ENCODE data around the gene GNG8.
"Not testable (repeated sequence)": the region's sequence is repeated elsewhere in the genome, so short reads cannot be mapped to it uniquely, and the experiment has no call there.

Gene GNG8

DNA sequence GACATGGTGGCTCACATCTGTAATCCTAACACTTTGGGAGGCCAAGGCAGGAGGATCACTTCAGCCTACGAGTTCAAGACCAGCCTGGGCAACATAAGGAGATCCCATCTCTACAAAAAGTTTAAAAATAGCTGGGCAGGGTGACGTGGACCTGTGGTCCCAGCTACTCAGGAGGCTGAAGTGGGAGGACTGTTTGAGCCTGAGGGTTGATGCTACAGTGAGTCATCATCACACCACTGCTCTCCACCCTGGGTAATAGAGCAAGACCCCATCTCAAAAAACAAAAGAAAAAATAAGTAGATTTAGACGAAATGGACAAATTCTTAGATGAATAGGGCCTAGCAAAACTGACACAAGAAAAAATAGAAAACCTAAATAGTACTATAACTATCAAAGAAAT, 10.4 kb upstream of the GNG8 start:
- DNase-seq (ENCODE audit: low spot score): no peak

DNA sequence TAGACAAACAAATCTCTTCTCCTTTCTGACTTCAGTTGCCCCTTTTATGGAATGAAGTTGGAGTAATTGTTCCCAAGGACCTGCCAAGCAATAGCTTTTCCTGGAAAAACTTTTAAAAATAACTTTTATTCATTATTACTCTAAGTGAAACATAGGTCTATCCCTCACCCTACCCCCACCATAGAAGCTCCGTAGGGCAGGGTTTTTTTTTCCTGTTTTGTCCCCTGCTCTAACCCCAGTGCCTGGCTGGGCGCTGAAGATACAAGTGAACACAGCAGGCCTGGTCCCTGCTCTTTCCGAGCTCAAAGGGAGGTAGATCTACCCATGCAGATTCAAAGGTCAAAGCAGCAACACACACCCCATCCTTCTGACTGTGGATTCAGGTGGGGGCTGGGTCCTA, 8.7 kb upstream of the GNG8 start:
- no peak for DNase-seq (ENCODE audit: low spot score)

DNA sequence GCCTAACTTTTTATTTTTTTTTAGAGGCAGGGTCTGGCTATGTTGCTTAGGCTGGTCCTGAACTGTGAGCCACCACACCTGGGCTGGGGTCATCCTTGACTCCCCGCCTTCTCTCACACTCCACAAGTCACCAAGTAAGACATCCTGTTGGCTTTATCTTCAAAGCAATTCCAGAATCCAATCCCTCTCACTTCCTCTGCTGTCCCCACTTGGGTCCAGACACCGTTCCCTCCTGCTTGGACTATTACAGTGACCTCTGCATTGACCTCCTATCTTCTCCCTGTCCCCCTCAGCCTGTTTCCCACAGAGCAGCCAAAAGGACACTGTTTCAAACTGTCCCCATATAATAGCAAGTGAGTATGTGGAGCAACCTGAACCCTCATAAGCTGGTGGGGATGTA, 4.7 kb upstream of the GNG8 start:
- DNase-seq (ENCODE audit: low spot score): no peak

DNA sequence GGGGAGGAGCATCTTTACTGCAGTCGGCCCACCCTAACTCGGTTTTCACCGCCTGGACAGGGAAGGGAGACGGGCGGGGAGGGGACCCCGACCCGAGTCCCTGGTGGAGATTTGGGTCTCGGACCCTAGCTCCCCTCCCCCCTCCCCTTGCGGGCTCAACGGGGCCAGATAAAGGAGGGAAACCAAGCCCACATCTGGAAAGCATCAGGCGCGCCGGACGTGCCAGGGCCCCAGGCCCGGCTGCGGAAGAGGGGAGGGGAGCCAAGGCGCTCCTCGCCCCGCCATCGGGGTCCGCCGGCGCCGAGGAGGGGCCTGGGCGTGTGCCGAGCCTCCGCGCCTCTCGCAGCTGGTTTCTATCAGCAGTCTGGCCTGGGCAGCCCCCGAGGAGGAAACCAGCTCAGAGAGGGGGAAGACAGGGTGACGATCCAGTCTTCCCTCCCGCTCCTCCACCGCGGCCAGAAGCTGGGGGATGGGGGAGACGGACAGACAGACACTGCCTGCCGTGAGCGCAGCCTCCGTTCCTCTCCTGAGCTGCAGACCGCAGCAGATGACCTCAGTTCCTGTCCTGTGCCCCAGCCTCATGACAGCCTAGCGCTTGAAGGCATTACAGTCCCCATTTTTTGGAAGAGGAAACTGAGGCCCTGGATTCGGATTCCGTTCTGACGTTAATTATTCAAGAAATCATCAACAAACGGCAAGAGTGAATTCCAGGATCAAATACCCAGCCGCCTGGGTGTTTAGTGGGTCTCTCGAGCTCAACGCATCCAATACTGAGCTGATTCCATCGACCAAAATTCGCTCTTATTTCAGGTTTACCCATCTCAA, 3.6 kb upstream of the GNG8 start:
- peak; percentile 26 for DNase-seq (ENCODE audit: low spot score)

DNA sequence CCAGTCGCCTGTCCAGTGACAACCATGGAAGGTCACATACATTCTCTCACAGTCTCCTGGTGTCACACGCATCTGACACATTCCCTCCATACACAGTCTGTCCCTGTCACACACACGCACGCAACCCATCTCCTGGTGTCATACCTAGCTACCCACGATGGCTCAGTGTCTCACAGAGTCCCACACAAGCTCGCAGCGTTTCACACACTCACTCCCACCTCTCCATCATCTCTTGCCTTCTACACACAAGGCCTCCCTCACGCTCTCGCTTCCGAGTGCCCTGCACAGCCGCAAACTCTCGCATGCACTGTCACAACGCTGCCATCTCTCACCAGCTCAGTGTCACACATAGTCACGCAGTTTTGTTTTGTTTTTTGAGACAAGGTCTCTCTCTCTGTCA, 1.2 kb upstream of the GNG8 start:
- no peak for DNase-seq (ENCODE audit: low spot score)

DNA sequence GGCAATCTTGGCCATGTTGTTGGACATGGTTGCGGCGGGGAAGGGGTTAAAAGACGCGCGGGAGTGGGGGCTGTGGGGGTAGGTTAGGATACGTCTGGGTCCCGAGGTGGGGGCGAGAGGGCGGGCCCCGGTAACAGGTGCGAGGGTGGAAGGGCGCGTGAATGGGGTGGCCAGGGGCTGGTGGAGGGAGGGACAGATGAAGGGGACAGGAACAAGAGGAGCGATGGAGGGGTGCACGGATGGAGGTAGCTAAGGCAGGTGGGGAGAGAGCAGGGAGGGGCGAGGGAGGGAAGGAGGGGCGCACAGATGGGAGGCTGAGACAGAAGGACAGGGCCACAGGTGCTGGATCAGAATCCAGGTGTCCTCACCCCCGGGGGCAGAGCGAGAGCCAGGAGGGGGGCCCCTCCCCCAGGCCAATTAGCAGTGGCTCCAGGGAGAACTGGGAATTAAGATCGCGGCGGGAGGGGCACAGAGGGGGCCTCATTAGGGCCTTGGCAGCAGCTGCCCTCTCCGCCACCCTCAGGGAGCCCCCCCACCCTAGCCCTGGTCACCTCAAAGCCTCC, 1.3 kb downstream of the GNG8 start:
- DNase-seq (ENCODE audit: low spot score): no peak

DNA sequence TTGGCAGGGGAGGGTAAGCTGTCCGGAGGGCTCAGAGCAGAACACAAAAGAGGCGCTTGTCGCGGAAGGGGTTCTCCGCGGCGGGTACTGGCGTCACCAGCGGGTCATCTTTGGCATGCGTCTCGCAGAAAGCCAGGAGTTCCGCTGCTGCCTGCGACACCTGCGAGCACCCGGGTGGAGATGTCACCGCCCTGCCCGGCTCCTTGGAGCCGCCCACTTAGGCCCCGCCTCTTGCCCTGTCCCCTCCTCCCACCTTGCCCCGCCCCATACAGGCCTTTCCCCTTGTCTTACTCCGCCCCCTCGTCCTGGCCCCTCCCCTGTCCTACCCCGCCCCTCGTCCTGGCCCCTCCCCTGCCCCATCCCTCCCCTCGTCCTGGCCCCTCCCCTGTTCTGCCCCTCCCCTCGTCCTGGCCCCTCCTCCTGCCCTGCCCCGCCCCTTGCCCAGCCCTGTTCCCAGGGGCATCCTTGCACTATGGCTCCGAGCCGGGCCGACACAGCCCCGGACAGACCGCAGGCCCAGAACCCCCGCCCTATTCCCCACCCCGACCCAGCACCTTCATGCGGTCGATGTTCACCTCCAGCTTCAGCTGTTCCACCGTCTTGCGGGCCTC, 1.9 kb downstream of the GNG8 start:
- peak; percentile 70 for DNase-seq (ENCODE audit: low spot score)

DNA sequence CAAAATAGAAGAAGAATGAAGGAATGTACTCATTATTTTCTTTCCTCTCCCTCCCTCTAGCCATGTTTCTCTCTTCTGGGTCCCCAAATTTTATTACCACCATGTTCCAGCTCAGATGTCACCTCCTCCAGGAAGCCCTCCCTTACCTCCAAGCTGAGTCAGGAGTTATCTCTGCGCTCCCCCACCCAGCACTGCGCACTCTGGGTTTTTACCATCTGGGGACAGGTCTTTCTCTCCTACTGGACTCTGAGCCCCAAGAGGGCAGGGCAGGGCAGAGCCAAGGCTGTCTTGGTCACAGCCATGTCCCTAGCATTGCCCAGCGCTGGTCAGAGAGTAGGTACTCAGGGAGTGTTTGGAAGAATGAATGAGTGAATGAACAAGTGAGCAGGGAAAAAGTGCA, 2.9 kb downstream of the GNG8 start:
- no peak for DNase-seq (ENCODE audit: low spot score)

DNA sequence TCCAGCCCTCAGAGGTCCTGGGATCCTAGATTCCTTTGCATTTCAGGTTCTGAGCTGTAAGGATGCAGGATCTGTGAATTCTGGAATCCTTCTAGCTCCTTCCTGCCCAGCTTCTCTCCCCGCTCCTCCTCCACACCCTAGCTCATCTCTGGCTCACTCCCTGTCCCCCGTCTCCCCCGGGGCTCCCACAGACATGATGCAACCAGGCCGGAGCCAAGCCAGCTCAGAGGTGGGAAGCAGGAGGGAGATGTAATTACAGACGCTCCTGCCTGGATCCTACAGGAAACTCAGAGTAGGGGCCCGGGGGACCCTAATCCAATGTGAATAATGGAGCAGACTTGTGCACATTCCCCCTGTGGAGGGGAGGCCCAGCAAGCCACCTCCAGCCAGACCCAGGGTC, 4.5 kb downstream of the GNG8 start:
- DNase-seq (ENCODE audit: low spot score): no peak

DNA sequence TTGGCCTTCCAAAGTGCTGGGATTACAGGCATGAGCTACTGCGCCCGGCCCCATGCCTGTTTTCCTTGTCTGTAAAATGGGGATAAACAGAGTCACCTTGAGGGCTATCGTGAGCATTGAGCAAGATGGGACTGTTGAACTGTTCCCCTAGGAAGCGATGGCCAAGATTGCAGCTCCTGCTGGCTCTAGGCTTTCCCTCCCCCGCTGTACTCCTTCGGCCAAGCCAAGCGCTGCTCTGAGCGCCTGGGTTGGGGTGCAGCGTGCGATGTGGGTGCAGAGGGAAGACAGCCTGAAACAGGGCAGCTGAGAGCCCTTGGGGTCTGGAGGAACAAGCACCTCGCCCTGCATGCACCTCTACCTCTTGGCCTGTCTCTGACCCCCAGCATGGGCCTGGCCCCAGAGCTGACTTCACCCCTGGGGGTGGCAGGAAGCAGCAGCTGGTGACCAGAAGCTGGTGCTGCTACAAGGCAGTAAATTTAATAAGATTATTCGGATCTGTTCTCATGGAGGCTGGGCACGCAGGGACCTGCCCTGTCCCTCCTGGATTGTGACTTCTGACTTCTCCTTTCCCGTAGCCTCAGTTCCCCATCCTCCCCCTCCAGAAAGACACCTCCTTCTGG, 5.3 kb downstream of the GNG8 start:
- DNase-seq (ENCODE audit: low spot score): no peak

DNA sequence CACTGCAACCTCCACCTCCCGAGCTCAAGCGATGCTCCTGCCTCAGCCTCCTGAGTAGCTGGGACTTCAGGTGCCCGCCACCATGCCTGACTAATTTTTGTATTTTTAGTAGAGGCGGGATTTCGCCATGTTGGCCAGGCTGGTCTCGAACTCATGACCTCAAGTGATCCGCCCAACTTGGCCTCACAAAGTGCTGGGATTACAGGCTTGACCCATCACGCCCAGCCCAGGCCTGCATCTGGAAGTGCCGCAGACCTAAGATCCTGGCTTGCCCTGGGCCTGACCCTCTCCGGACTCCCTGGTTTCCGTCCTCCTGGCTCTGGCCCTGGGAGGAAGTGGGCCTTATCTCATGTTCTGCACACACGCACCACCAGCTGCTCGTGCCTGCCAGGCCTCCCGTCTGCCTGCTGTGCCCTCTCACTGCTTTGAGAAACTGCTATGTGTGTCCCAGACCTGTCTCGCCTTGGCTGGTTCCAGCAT, 6.4 kb downstream of the GNG8 start:
- DNase-seq (ENCODE audit: low spot score): peak; percentile 65

DNA sequence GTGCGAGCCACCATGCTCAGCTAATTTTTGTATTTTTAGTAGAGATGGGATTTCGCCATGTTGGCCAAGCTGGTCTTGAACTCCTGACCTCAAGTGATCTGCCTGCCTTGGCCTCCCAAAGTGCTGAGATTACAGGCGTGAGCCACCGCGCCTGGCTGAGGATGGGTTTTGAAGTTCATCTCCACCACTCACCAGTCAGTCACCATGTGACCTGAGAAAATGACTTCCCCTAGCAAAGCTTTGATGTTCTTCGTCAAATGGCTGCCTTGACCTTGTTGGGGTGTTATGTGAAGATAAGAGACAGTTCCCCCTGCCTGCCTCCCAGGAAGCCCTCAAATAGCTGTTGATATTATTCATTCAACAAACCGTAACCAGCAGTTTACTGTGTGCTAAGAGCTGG, 7.0 kb downstream of the GNG8 start:
- DNase-seq (ENCODE audit: low spot score): not testable (repeated sequence)

DNA sequence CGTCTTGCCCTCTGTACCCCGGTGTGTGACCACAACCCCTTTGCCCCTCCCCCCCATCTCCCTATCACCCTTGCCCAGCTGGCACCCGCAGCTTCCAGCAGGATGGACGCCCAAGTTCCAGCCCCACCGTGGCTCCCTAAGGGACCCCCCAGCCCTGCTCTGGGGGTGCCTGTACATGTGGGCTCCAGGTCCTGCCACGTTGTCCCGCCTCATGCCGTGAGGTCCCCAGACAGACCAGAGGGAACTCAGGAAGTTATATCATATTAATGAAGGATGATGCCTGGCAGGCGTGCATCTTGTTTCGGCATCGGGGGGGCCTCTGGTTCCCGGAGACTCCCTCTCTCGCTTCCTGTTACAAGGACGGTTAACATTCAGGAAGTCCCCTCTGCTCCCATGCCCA, 9.6 kb downstream of the GNG8 start:
- no peak for DNase-seq (ENCODE audit: low spot score)

DNA sequence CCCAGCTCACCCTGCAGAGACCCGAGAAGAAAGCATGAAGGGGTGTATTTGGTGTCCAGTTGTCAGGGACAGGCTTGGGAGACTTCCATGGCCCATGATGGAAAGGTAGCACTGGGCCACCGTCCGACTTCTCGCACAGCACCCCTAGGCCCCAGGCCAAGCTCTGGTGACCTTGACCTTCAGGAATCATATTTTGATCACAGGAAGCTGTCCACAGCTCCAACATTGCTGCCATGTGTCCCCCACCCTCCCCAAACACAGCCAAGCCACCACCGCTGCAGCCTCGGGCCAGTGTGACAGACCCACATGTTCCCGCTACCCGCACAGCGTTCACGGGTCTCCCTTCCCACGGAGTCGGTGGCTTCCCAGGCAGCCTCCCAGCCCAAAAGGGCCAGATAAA, 10.3 kb downstream of the GNG8 start:
- DNase-seq (ENCODE audit: low spot score): no peak

DNA sequence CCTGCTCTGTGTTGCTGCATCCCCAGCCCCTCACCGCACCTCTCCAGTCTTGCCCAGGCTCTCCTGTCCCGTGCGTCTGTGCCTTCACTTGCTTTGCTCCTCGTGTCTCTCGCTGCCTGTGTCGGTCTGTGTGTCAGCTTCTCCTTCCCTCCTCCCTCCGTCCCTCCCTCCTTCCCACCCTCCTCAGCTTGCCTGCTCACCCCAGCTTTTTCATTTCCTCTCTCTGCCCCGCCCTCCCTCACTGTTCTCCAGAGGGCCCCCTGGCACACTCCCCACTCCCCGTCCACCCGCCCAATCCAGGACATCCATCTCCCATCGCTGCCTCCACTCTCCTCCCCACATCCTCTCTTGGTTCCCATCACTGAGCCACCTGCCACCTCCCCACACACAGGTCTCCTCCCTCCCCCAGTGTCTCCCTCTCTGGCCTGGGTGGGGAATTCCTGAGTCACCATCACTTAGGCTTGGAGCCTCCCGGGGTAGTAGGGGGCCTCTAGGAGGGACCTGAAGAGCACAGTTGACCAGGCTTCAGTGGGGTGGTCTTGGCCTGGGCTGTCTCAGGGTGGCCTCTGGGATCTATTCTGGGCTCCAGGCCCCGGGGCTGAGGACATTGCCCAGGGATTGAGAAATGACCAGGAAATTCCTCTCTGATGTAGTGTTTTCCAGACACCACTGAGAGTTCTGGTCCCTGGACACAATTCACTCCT, 10.9 kb downstream of the GNG8 start, which contains the start of gene PTGIR:
TSS of gene PTGIR (minus strand) at position 132 of the 704 bp plus-strand sequence. CDS start 864 bp downstream, outside the sequence.
- DNase-seq (ENCODE audit: low spot score): no peak

DNA sequence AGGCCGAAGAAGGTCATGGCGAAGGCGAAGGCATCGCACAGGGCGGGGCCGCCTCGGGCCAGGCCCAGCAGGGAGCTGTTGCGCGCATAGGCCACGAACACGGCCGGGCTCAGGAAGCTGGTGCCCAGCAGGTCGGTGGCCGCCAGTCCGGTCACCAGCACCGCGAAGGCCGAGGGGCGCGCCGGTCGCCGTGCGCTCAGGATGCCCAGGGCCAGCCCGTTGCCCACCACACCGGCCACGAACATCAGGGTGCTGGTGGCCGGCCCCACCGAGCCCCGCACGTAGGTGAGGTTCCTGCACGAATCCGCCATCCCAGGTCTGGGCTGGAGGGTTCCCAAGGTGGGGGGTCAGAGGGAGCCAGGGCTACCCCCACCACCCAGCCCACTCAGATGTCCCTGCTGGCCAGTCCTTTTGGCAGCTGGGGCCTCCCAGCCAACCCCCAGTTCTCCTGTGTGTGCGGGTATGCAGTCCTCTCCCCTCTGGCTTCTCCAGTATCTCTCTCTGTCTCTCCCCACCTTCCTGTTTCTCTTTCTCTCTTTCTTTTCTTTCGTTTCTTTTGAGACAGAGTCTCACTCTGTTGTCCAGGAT, 12.0 kb downstream of the GNG8 start:
- no peak for DNase-seq (ENCODE audit: low spot score)

DNA sequence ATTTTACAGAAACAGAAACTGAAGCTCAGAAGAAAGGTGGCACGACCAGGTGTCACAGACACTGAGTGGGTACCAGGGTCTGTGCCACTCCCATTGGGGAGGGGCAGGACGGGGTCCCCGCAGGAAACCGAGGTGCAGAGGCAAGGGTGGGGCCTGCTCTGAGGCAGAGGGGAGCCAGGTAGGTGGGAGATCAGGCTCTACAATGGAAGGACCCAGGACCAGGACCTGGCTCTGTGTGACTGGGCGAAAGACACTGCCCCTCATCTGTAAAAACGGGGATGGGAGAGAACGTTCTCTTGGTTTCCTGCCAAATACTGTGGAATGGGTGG, 13.9 kb downstream of the GNG8 start:
- no peak for DNase-seq (ENCODE audit: low spot score)

DNA sequence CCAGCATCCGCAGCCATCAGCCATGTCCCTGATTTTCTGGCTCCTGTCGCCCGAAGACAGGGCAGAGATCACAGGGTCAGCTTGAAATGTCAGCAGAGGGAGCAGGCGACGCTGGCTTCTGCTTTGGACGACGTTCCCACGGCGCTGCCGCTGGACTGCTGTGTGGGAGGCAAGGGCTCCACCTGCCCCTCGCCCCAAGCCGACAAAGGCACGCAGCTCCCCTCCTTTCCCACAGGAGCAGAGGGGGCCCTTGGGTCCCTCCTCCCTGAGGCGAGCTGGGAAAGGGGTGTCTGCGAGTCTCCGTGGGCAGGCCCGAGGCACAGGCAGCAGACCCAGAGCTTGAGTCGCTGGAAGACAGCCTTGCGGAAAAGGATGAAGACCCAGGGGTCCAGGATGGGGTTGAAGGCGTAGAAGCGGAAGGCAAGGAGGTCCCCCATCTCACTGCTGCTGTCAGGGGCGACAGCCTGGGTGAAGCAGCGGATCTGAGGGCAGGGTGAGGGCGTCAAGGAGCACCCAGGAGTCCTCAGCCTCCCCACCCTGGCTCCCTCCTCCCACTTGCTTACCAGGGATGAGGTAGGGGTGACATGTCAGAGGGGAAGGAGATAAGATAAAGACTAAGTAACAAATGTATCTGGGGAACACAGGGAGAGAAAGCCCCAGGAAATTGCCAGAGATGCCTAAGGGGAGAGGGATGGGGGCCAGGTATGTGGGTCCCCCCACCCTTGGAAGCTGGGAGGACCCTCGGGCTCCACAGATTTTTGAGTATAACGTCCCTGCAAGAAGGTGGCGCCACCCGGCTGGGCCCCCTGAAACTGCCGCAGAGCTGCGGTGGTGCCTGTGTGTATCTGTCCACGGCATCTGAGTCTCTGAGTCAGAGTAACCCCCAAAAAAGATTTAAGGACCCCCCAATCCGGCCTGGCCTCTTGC, 14.5 kb downstream of the GNG8 start:
- DNase-seq (ENCODE audit: low spot score): no peak

DNA sequence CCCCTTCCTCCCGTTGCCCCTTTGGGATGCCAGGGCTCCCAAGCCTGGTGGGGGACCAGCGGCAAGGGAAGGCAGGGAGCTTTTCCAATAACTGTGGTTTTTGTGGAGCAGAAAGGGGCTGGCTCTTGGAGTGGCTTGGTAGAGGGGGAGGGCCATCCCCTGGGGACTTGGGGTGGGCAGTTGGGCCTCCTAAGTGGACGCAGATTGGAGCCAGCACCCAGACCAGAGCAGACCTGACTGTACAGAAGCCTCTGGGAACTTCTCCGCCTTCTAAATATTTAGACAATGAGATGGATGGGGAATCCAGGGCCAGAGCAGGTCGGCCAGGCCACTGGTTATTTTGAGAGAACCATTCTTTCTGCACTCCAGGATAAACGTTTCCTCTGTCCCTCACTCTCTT, 15.3 kb downstream of the GNG8 start:
- no peak for DNase-seq (ENCODE audit: low spot score)

DNA sequence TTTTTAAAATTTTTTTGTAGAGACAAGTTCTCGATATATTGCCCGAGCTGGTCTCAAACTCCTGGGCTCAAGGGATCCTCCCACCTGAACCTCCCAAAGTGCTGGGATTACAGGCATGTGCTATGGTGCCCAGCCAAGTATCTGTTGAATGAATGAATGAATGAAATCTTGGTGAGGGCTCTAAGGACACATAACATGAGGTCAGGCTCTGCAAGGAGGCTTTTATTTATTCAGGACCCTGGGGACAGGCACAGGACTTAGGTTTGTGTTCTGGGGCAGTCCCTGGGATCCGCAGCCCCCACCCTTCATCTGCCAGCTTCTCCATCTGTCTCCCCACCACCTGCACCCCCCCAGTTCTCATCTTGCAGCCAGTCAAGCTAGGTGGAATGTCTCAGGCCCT, 15.7 kb downstream of the GNG8 start:
- DNase-seq (ENCODE audit: low spot score): no peak

DNA sequence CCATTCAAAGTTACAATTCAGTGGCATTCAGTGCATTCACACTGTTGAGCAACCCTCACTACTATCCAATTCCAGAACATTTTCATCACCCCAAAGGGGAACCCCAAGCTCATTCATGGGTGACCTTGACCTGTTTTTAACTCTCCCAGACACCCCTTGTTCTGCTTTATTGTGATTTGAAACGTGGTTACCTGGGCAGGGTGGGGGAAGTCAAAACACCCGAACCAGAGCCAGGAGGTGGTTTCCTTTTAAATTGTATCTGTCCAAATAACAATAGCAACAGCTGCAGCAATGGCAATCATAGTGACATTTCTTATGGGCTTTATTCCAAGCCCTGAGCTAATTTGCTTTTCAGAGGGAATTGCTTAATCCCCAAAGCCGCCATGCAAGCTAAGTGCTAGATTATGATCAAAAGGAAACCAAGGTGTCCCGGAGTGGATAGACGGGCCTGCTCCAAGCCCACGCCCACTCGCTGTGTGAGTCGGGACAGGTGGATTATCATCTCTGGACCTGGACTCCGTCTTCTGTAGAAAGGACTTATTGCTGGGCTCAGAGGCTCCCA, 17.3 kb downstream of the GNG8 start:
- DNase-seq (ENCODE audit: low spot score): no peak

All from kidney capillary endothelial cell (primary cell).